Uterus (tissue), 4 donors: ENCODE results near the gene PARP15. TPM values are rescaled to one million over a fixed set of nuclear protein-coding genes. Genes with fewer than 3 reads are reported as not detected.
A peak's percentile ranks its signal among the peaks of the same experiment; 100 is the strongest.

Experiments
- DNase-seq, 2 donors: peaks; one replicate each; pipeline ENCODE4 v3.0.0-alpha.2; 2019 to 2020
- H3K27ac ChIP-seq, 2 donors: fragments of 200-600 bp; sonication (generic); 1 replicate in 1 of 2; 2 replicates in 1 of 2; pipeline ENCODE4 v1.5.1; 2016 to 2018
- H3K27me3 ChIP-seq, 2 donors: fragments of 200-600 bp; sonication (generic); one replicate each; pipeline ENCODE4 v1.5.1; 2018 to 2019; ENCODE audit warnings: control low read depth in 1 of 2
- H3K36me3 ChIP-seq, 2 donors: fragments of 200-600 bp; sonication (generic); one replicate each; pipeline ENCODE4 v1.5.1; 2019; ENCODE audit warnings: control low read depth in 1 of 2
- H3K4me1 ChIP-seq, 2 donors: fragments of 200-600 bp; sonication (generic); one replicate each; pipeline ENCODE4 v1.5.1; 2018 to 2019; ENCODE audit warnings: control low read depth in 1 of 2
- H3K4me3 ChIP-seq, 2 donors: fragments of 200-600 bp; sonication (generic); 1 replicate in 1 of 2; 2 replicates in 1 of 2; pipeline ENCODE4 v1.5.1; 2018 to 2019; ENCODE audit warnings: mild to moderate bottlenecking in 1 of 2
- H3K9me3 ChIP-seq, 2 donors: fragments of 200-600 bp; sonication (generic); one replicate each; pipeline ENCODE4 v1.5.1; 2019; ENCODE audit warnings: control low read depth in 1 of 2
- POLR2A ChIP-seq, 2 donors: fragments of 450-650 bp; IDR thresholded peaks; one replicate each; pipeline ENCODE4 v1.6.1; 2016; ENCODE audit warnings: antibody characterized with exemption in 2 of 2, mild to moderate bottlenecking in 1 of 2, moderate library complexity in 1 of 2
- intact Hi-C: fragments of 100-400 bp; cut with DNase I; formaldehyde crosslinking; loops from one replicate; pipeline ENCODE4 v1.15.1; 2023; ENCODE audit warnings: low total_unique reads
- total RNA-seq, 4 donors: library from RNA; depleted of rRNA in 3 of 4; stranded (reverse); fragments of >200 nt in 3 of 4; gene quantifications; one replicate each; pipeline versions ENCODE4 v1.1.0 to v1.2.4, GENCODE V29; 2014 to 2023
- TF ChIP-seq, protein P1 (sequence below), 4 experiments: fragments of 200-600 bp in 2 of 4; fragments of 450-650 bp in 2 of 4; sonication (generic) in 2 of 4; IDR thresholded peaks; one replicate each; pipeline ENCODE4 v1.5.1; 2016 to 2019; ENCODE audit warnings: antibody characterized with exemption in 4 of 4, mild to moderate bottlenecking in 2 of 4, moderate library complexity in 1 of 4
- donor health status: DM: yes; HTN: yes; CAD: no.

PARP15 gene
- total RNA-seq, 4 donors from 2014 or later, result under 0.01 to 3.1 (median 1.6) TPM

DNA sequence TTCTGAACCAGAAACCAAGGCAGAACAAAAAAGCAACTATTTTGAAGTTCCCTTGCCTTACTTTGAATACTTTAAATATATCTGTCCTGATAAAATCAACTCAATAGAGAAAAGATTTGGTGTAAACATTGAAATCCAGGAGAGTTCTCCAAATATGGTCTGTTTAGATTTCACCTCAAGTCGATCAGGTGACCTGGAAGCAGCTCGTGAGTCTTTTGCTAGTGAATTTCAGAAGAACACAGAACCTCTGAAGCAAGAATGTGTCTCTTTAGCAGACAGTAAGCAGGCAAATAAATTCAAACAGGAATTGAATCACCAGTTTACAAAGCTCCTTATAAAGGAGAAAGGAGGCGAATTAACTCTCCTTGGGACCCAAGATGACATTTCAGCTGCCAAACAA, 8.7 kb upstream of the PARP15 start:
- H3K4me1 ChIP-seq, result no peaks in the 10 kb centered on the region
- intact Hi-C loops, result no loop called here
- TF ChIP-seq, protein P1, sequence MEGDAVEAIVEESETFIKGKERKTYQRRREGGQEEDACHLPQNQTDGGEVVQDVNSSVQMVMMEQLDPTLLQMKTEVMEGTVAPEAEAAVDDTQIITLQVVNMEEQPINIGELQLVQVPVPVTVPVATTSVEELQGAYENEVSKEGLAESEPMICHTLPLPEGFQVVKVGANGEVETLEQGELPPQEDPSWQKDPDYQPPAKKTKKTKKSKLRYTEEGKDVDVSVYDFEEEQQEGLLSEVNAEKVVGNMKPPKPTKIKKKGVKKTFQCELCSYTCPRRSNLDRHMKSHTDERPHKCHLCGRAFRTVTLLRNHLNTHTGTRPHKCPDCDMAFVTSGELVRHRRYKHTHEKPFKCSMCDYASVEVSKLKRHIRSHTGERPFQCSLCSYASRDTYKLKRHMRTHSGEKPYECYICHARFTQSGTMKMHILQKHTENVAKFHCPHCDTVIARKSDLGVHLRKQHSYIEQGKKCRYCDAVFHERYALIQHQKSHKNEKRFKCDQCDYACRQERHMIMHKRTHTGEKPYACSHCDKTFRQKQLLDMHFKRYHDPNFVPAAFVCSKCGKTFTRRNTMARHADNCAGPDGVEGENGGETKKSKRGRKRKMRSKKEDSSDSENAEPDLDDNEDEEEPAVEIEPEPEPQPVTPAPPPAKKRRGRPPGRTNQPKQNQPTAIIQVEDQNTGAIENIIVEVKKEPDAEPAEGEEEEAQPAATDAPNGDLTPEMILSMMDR (IDR thresholded peaks at IDR 0.05), result no peak
- TF ChIP-seq POLR2A (IDR thresholded peaks at IDR 0.05), result no peak
- DNase-seq, result no peak
- no peaks in the 10 kb centered on the region for H3K36me3 ChIP-seq
- no peaks in the 10 kb centered on the region for H3K9me3 ChIP-seq
- H3K27ac ChIP-seq, result peak overlapping the region; percentile 42 to 50
- no peak overlapping the region for H3K4me3 ChIP-seq
- no peaks in the 10 kb centered on the region for H3K27me3 ChIP-seq

DNA sequence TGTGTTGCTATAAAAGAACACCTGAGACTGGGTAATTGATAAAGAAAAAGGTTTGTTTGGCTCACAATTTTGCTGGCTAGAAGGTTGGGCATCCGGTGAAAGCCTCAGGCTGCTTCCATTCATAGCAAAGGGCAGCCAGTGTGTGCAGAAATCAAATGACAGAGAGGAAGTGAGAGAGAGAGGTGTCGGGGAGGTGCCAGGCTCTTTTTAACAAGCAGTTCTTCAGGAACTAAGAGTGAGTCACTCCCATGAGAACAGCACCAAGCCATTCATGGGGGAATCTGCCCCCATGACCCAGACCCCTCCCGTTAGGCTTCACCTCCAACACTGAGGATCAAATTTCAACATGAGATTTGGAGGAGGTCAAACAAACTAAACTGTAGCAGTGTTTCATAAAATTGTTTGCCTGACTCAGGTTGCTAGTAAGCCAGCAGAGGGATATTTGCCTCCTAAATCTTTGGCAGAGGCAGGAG, 4.5 kb upstream of the PARP15 start:
- Histone ChIP-seq H3K27me3 (no peaks in the 10 kb centered on the region), H3K4me3 (no peak overlapping the region), H3K9me3 (no peaks in the 10 kb centered on the region), H3K27ac (peak overlapping the region in 1 of 2 donors; percentile 22), H3K4me1 (no peaks in the 10 kb centered on the region), H3K36me3 (no peaks in the 10 kb centered on the region)
- no peak for TF ChIP-seq POLR2A (IDR thresholded peaks at IDR 0.05)
- TF ChIP-seq, protein P1 (IDR thresholded peaks at IDR 0.05), result no peak
- intact Hi-C loops, result no loop called here
- peak in 1 of 2 donors; percentile 36 for DNase-seq

DNA sequence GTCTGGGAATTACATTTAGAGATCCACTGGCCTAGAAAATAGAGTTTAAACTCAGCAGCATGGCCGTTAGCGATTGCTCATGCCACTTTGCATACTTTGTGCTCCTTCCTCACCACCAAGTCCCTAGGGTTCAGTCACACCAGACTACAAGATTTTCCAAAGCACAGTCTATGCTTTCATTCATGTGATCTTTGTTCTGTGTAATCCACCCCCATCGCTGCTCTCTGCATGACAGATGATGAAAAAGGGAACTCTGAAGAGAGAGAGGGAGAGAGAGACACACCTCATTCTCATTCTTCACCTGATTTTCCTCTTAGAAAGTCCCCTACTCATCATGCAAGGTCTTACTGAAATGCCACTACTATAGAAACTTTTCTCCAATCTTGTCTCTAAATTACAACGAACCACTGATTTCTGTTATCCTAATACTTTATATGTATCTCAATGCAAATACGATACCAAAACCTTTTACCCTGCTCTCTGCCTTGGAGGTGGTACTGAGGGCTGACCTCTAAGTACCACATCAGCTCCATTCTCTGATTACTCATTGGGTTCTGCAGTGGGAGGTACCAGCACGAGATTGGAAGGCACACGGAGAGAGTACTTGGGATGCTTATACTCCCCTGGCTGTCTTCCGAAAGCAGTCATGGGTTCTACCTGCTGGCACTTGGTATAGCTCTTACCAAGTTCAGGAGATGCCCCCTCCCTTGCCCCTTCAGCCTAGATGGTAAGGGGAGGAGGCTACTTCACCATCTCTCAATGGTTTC, 1.1 kb upstream of the PARP15 start:
- no peak for DNase-seq
- no peak overlapping the region for H3K27ac ChIP-seq
- intact Hi-C loops, result no loop called here

DNA sequence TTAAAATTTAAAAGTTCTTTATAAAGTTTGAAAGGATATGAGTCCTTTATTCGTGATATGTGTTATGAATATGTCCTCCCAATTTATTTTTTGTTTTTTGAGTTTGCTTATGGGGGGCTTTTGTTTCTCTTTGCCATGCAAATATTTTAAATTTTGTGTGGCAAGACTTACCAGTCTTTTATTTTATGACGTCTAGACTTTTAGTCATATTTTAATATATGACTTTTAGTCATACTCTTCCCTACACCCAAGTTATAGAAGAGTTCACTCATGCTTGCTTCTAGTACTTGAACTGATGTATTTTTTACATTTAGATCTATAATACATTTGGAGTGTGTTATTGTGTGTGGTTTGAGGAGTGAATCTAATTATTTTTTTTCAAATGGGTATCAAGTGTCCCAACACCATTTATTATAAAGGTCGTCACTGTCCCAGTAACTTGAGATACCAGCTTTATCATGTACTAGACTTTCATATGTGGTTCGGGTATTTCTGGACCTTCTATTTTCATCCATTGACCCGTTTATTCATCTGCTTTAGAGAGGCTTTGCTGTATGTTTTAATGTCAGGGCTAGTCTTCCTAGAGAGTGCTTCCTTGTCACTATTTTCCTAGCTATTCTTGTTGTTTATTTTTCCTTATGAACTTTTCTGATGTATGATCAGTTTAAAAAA, 755 bp downstream of the PARP15 start:
- peaks cover 0 to 4% of the 10 kb centered on the region in 2 donors for H3K9me3 ChIP-seq
- H3K27ac ChIP-seq, result peak overlapping the region in 1 of 2 donors; percentile 5
- H3K4me1 ChIP-seq, result no peaks in the 10 kb centered on the region
- intact Hi-C loops, result no loop called here
- TF ChIP-seq, protein P1 (IDR thresholded peaks at IDR 0.05), result peak in 1 of 4 experiments; percentile 1
- no peak for TF ChIP-seq POLR2A (IDR thresholded peaks at IDR 0.05)
- DNase-seq, result no peak
- no peaks in the 10 kb centered on the region for H3K36me3 ChIP-seq
- H3K4me3 ChIP-seq, result peak overlapping the region; percentile 23 to 42
- H3K27me3 ChIP-seq, result no peaks in the 10 kb centered on the region

More for the DNA sequence above, 1.1 kb upstream of the PARP15 start:
- Histone ChIP-seq H3K36me3 (no peaks in the 10 kb centered on the region), H3K27me3 (no peaks in the 10 kb centered on the region), H3K9me3 (no peaks in the 10 kb centered on the region), H3K4me1 (no peaks in the 10 kb centered on the region), H3K4me3 (no peak overlapping the region)
- no peak for TF ChIP-seq POLR2A (IDR thresholded peaks at IDR 0.05)
- TF ChIP-seq, protein P1 (IDR thresholded peaks at IDR 0.05), result no peak

DNA sequence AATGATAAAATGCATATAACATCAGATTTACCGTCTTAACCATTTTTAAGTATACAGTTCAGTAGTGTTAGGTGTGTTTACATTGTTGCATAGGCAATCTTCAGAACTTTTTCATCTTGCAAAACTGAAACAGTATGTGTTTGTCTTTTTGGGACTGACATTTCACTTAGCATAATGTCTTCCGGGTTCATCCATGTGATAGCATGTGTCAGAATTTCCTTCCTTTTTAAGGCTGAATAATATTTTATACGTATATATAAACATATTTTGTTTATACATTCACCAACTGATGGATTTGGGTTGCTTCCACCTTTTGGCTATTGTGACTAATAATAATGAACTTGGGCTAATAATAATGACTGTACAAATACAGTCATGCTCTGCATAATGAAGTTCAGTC, 3.0 kb downstream of the PARP15 start:
- Histone ChIP-seq H3K4me1 (no peaks in the 10 kb centered on the region), H3K4me3 (no peak overlapping the region), H3K27ac (no peak overlapping the region), H3K27me3 (no peaks in the 10 kb centered on the region), H3K9me3 (peaks cover 0 to 8% of the 10 kb centered on the region in 2 donors), H3K36me3 (no peaks in the 10 kb centered on the region)
- TF ChIP-seq POLR2A (IDR thresholded peaks at IDR 0.05), result no peak
- TF ChIP-seq, protein P1 (IDR thresholded peaks at IDR 0.05), result no peak
- DNase-seq, result no peak
- intact Hi-C loops, result no loop called here
